ENCODE measurements around the gene PTPRM. TPM values are rescaled to one million over a fixed set of nuclear protein-coding genes. Genes with fewer than 3 reads are reported as not detected.

The PTPRM gene
- total and polyA plus RNA-seq, 2 of the 8 experiments (the other 6 are each of a cell fraction or from before 2014, with no cell fraction given): 4.1 to 7.0 TPM

- H3K27ac ChIP-seq (ENCODE audit: low read depth, low read length): no peak overlapping the region
- no peak overlapping the region for H4K91ac ChIP-seq (replicated peaks; ENCODE audit: insufficient read length, low read length)
- no peak overlapping the region for H3K4me2 ChIP-seq (ENCODE audit: insufficient read depth in 1 of 2, low read depth in 2 of 2, low read length in 2 of 2)
- WGBS, 2 experiments (ENCODE audit: extremely low coverage in 1 of 2, insufficient coverage in 1 of 2, insufficient read length in 1 of 2, insufficient replicate concordance in 2 of 2, low coverage in 1 of 2, low lambda C conversion rate in 2 of 2, missing lambda C conversion rate in 1 of 2): 82% methylated on average over 7 of the region's 7 CpGs; no CpG with 5 or more reads in 1 of the 2 experiments
- POLR2A ChIA-PET (ENCODE audit: partially characterized antibody): no interaction called here
- no peak for FAIRE-seq
- H2BK12ac ChIP-seq (ENCODE audit: low read depth, low read length): no peak overlapping the region
- no peak overlapping the region for H2AFZ ChIP-seq (ENCODE audit: low read length)
- H2BK5ac ChIP-seq (ENCODE audit: low read depth, low read length): no peak overlapping the region
- no peak overlapping the region for H2BK120ac ChIP-seq (replicated peaks; ENCODE audit: low read depth, low read length)
- no peak overlapping the region for H3K4me3 ChIP-seq (ENCODE audit: extremely low read depth in 1 of 4, insufficient read depth in 2 of 4, low read depth in 3 of 4, low read length in 4 of 4)
- no peak overlapping the region for H3K56ac ChIP-seq (replicated peaks; ENCODE audit: insufficient read length, low read depth, low read length)
- TF ChIP-seq TCF12 (IDR thresholded peaks at IDR 0.05; ENCODE audit: low read depth, low read length) (no peak), GABPA (IDR thresholded peaks at IDR 0.05; ENCODE audit: borderline replicate concordance, insufficient read depth, low read length) (no peak), SUZ12 (IDR thresholded peaks at IDR 0.05; ENCODE audit: low read length) (no peak), KDM4A (IDR thresholded peaks at IDR 0.05; ENCODE audit: low read depth, low read length, severe bottlenecking) (no peak), YY1 (IDR thresholded peaks at IDR 0.05; ENCODE audit: low read depth, low read length) (no peak), EP300 (IDR thresholded peaks at IDR 0.05; ENCODE audit: borderline replicate concordance in 1 of 2, low read depth in 2 of 2, low read length in 2 of 2) (no peak), POLR2AphosphoS5 (IDR thresholded peaks at IDR 0.05; ENCODE audit: low read depth, low read length) (no peak)
- no peaks in the 10 kb centered on the region for H4K20me1 ChIP-seq (replicated peaks in 1 of 2; ENCODE audit: control insufficient read depth in 1 of 2, insufficient read depth in 2 of 2, low read length in 2 of 2)
- H2BK15ac ChIP-seq (ENCODE audit: low read length): no peak overlapping the region
- no peak overlapping the region for H4K8ac ChIP-seq (ENCODE audit: extremely low read depth, insufficient read depth, low read length)
- no peak overlapping the region for H3K23ac ChIP-seq (ENCODE audit: insufficient read length)
- no peak overlapping the region for H3K18ac ChIP-seq (ENCODE audit: extremely low read depth, low read length)
- no peak overlapping the region for H3K14ac ChIP-seq (ENCODE audit: insufficient read length)
- DNase-seq (ENCODE audit: low read depth in 1 of 2, low spot score in 2 of 2): no peak
- H2BK20ac ChIP-seq (ENCODE audit: low read length): no peak overlapping the region
- no peaks in the 10 kb centered on the region for H3K79me2 ChIP-seq (ENCODE audit: control insufficient read depth in 1 of 2, insufficient read depth in 2 of 2, low read length in 2 of 2)
- H3K9ac ChIP-seq (replicated peaks in 1 of 4; ENCODE audit: extremely low read depth in 1 of 4, low read depth in 3 of 4, low read length in 3 of 4): no peak overlapping the region
- no peak overlapping the region for H4K5ac ChIP-seq (ENCODE audit: insufficient read length, low read depth, low read length)
- no peak overlapping the region for H2AK5ac ChIP-seq (ENCODE audit: low read depth, low read length)
- H3K9me3 ChIP-seq (ENCODE audit: insufficient read depth in 2 of 2, low read depth in 1 of 2, low read length in 1 of 2): no peaks in the 10 kb centered on the region
- H3K79me1 ChIP-seq (ENCODE audit: low read depth, low read length): no peaks in the 10 kb centered on the region
- no peak overlapping the region for H3K4ac ChIP-seq (replicated peaks; ENCODE audit: insufficient read length, low read depth, low read length)
- H3K4me1 ChIP-seq (replicated peaks in 1 of 4; ENCODE audit: control insufficient read depth in 3 of 4, insufficient read depth in 4 of 4, low read length in 3 of 4): no peaks in the 10 kb centered on the region
- CTCF ChIA-PET (ENCODE audit: partially characterized antibody): interaction anchor here (0.5 to 7.6 kb wide), 7 partner anchors 10 to 223 kb away, joined by 3 to 67 read pairs (median 5); no protein-coding TSS in a partner anchor
- no peaks in the 10 kb centered on the region for H3K27me3 ChIP-seq (replicated peaks in 1 of 4; ENCODE audit: control insufficient read depth in 3 of 4, extremely low read depth in 1 of 4, insufficient read depth in 3 of 4, low read length in 3 of 4)
- H3K36me3 ChIP-seq (ENCODE audit: control insufficient read depth in 2 of 4, insufficient read depth in 4 of 4, low read length in 3 of 4): no peaks in the 10 kb centered on the region
- H3K23me2 ChIP-seq (ENCODE audit: low read depth, low read length): no peaks in the 10 kb centered on the region
Measured at GRCh38 chr18:8448130-8448529, 881.0 kb downstream of the PTPRM start.
